Activated CD4-positive, alpha-beta memory T cell treated with anti-CD3 and anti-CD28 coated beads for 36 hours (primary cell): ENCODE results near the gene KY. TPM values are rescaled to one million over a fixed set of nuclear protein-coding genes. Genes with fewer than 3 reads are reported as not detected.

Experiments
- CTCF ChIA-PET: fragments of 350-600 bp; sonication (Branson Sonifier 250); formaldehyde crosslinking; loops from one replicate; lab custom pipeline; 2021; ENCODE audit warnings: antibody characterized with exemption, inconsistent platforms; lab: Charles Lee
- POLR2A ChIA-PET: fragments of 350-600 bp; sonication (Branson Sonifier 250); formaldehyde crosslinking; loops from one replicate; lab custom pipeline; 2021; ENCODE audit warnings: antibody characterized with exemption; lab: Charles Lee
- DNase-seq: peaks from one replicate; pipeline ENCODE4 v3.0.0-alpha.2; 2020
- H3K27ac Mint-ChIP-seq: one replicate; pipeline ENCODE4 v1.8.0; 2021; ENCODE audit warnings: mixed read lengths
- H3K27me3 Mint-ChIP-seq: one replicate; pipeline ENCODE4 v1.8.0; 2021; ENCODE audit warnings: mixed read lengths
- H3K36me3 Mint-ChIP-seq: one replicate; pipeline ENCODE4 v1.8.0; 2021; ENCODE audit warnings: mixed read lengths
- H3K4me1 Mint-ChIP-seq: one replicate; pipeline ENCODE4 v1.8.0; 2021; ENCODE audit warnings: low read depth, mixed read lengths
- H3K4me3 Mint-ChIP-seq: one replicate; pipeline ENCODE4 v1.8.0; 2021; ENCODE audit warnings: mild to moderate bottlenecking, mixed read lengths
- H3K9me3 Mint-ChIP-seq: one replicate; pipeline ENCODE4 v1.8.0; 2021; ENCODE audit warnings: mixed read lengths
- intact Hi-C: fragments of 100-400 bp; cut with micrococcal nuclease; formaldehyde crosslinking; loops from one replicate; pipeline ENCODE4 v1.15.1; 2023
- total RNA-seq, 2 experiments: library from RNA; stranded (reverse); gene quantifications; one replicate each; pipeline ENCODE4 v1.2.3, GENCODE V29; 2021

KY gene
- total RNA-seq, 2 experiments from 2014 or later = not detected

- no peaks in the 10 kb centered on the region for H3K4me1 Mint-ChIP-seq
- no peaks in the 10 kb centered on the region for H3K9me3 Mint-ChIP-seq
- H3K4me3 Mint-ChIP-seq = no peak overlapping the region
- ChIA-PET CTCF (no interaction called here), POLR2A (no interaction called here)
- no peak overlapping the region for H3K27ac Mint-ChIP-seq
- DNase-seq = no peak
- H3K36me3 Mint-ChIP-seq = no peaks in the 10 kb centered on the region
- intact Hi-C loops = no loop called here
- peaks cover 2% of the 10 kb centered on the region for H3K27me3 Mint-ChIP-seq
Observed at GRCh38 chr3:134666466-134666865, 15.6 kb upstream of the KY start.

GRCh38 chr3:134666052-134666451 is 15.2 kb upstream of the KY start:
- no peaks in the 10 kb centered on the region for H3K36me3 Mint-ChIP-seq
- no peak overlapping the region for H3K27ac Mint-ChIP-seq
- CTCF ChIA-PET = no interaction called here
- intact Hi-C loops = no loop called here
- no peaks in the 10 kb centered on the region for H3K9me3 Mint-ChIP-seq
- POLR2A ChIA-PET = no interaction called here
- peaks cover 2% of the 10 kb centered on the region for H3K27me3 Mint-ChIP-seq
- DNase-seq = no peak
- no peak overlapping the region for H3K4me3 Mint-ChIP-seq
- H3K4me1 Mint-ChIP-seq = no peaks in the 10 kb centered on the region

GRCh38 chr3:134665243-134665642 is 14.4 kb upstream of the KY start:
- ChIA-PET CTCF (no interaction called here), POLR2A (no interaction called here)
- Mint-ChIP-seq H3K4me1 (no peaks in the 10 kb centered on the region), H3K9me3 (no peaks in the 10 kb centered on the region), H3K36me3 (no peaks in the 10 kb centered on the region), H3K27ac (no peak overlapping the region), H3K27me3 (peaks cover 2% of the 10 kb centered on the region), H3K4me3 (no peak overlapping the region)
- no peak for DNase-seq
- intact Hi-C loops = no loop called here

- intact Hi-C loops = no loop called here
- no peak overlapping the region for H3K4me3 Mint-ChIP-seq
- ChIA-PET CTCF (no interaction called here), POLR2A (no interaction called here)
- H3K27ac Mint-ChIP-seq = no peak overlapping the region
- no peak for DNase-seq
- peaks cover 2% of the 10 kb centered on the region for H3K27me3 Mint-ChIP-seq
- no peaks in the 10 kb centered on the region for H3K4me1 Mint-ChIP-seq
- no peaks in the 10 kb centered on the region for H3K9me3 Mint-ChIP-seq
- no peaks in the 10 kb centered on the region for H3K36me3 Mint-ChIP-seq
Observed at GRCh38 chr3:134663721-134664456, 13.1 kb upstream of the KY start.

- CTCF ChIA-PET = no interaction called here
- Mint-ChIP-seq H3K36me3 (no peaks in the 10 kb centered on the region), H3K4me3 (no peak overlapping the region), H3K9me3 (no peaks in the 10 kb centered on the region), H3K4me1 (no peaks in the 10 kb centered on the region), H3K27ac (no peak overlapping the region), H3K27me3 (peaks cover 2% of the 10 kb centered on the region)
- POLR2A ChIA-PET = no interaction called here
- intact Hi-C loops = no loop called here
- no peak for DNase-seq
Observed at GRCh38 chr3:134660046-134660441, 9.2 kb upstream of the KY start.

- no peak overlapping the region for H3K4me3 Mint-ChIP-seq
- ChIA-PET POLR2A (no interaction called here), CTCF (no interaction called here)
- intact Hi-C loops = no loop called here
- no peaks in the 10 kb centered on the region for H3K4me1 Mint-ChIP-seq
- H3K27me3 Mint-ChIP-seq = peaks cover 2% of the 10 kb centered on the region
- H3K36me3 Mint-ChIP-seq = no peaks in the 10 kb centered on the region
- DNase-seq = no peak
- no peak overlapping the region for H3K27ac Mint-ChIP-seq
- no peaks in the 10 kb centered on the region for H3K9me3 Mint-ChIP-seq
Observed at GRCh38 chr3:134659391-134660045, 8.7 kb upstream of the KY start.

- intact Hi-C loops = no loop called here
- Mint-ChIP-seq H3K27ac (no peak overlapping the region), H3K27me3 (peaks cover 4% of the 10 kb centered on the region), H3K4me1 (no peaks in the 10 kb centered on the region), H3K9me3 (no peaks in the 10 kb centered on the region), H3K36me3 (no peaks in the 10 kb centered on the region), H3K4me3 (no peak overlapping the region)
- ChIA-PET POLR2A (no interaction called here), CTCF (interaction anchor here (1.0 kb wide), 1 partner anchor 59 kb away, joined by 3 read pairs; no protein-coding TSS in a partner anchor)
- no peak for DNase-seq
Observed at GRCh38 chr3:134658555-134658954, 7.7 kb upstream of the KY start.

- CTCF ChIA-PET = no interaction called here
- intact Hi-C loops = no loop called here
- Mint-ChIP-seq H3K4me1 (no peaks in the 10 kb centered on the region), H3K27ac (no peak overlapping the region), H3K9me3 (no peaks in the 10 kb centered on the region), H3K4me3 (no peak overlapping the region), H3K27me3 (peaks cover 5% of the 10 kb centered on the region), H3K36me3 (no peaks in the 10 kb centered on the region)
- POLR2A ChIA-PET = no interaction called here
- no peak for DNase-seq
Observed at GRCh38 chr3:134656211-134656800, 5.5 kb upstream of the KY start.

- Mint-ChIP-seq H3K9me3 (no peaks in the 10 kb centered on the region), H3K27me3 (peaks cover 5% of the 10 kb centered on the region), H3K36me3 (no peaks in the 10 kb centered on the region), H3K27ac (no peak overlapping the region), H3K4me3 (no peak overlapping the region), H3K4me1 (no peaks in the 10 kb centered on the region)
- POLR2A ChIA-PET = no interaction called here
- intact Hi-C loops = no loop called here
- no peak for DNase-seq
- CTCF ChIA-PET = no interaction called here
Observed at GRCh38 chr3:134655706-134656105, 4.9 kb upstream of the KY start.

- Mint-ChIP-seq H3K9me3 (no peaks in the 10 kb centered on the region), H3K4me1 (peaks cover 2% of the 10 kb centered on the region), H3K36me3 (no peaks in the 10 kb centered on the region), H3K27me3 (peaks cover 9% of the 10 kb centered on the region), H3K4me3 (no peak overlapping the region), H3K27ac (no peak overlapping the region)
- ChIA-PET CTCF (no interaction called here), POLR2A (no interaction called here)
- intact Hi-C loops = no loop called here
- no peak for DNase-seq
Observed at GRCh38 chr3:134654031-134654430, 3.2 kb upstream of the KY start.

- POLR2A ChIA-PET = no interaction called here
- peaks cover 2% of the 10 kb centered on the region for H3K4me1 Mint-ChIP-seq
- H3K36me3 Mint-ChIP-seq = no peaks in the 10 kb centered on the region
- DNase-seq = no peak
- CTCF ChIA-PET = no interaction called here
- H3K27ac Mint-ChIP-seq = no peak overlapping the region
- intact Hi-C loops = no loop called here
- H3K4me3 Mint-ChIP-seq = no peak overlapping the region
- no peaks in the 10 kb centered on the region for H3K9me3 Mint-ChIP-seq
- peaks cover 9% of the 10 kb centered on the region for H3K27me3 Mint-ChIP-seq
Observed at GRCh38 chr3:134652886-134653630, 2.2 kb upstream of the KY start.

- CTCF ChIA-PET = no interaction called here
Observed at GRCh38 chr3:134652409-134652831, 1.6 kb upstream of the KY start.

More at GRCh38 chr3:134652409-134652831, 1.6 kb upstream of the KY start:
- Mint-ChIP-seq H3K9me3 (no peaks in the 10 kb centered on the region), H3K27me3 (peaks cover 9% of the 10 kb centered on the region), H3K27ac (no peak overlapping the region), H3K4me3 (no peak overlapping the region), H3K4me1 (peaks cover 2% of the 10 kb centered on the region), H3K36me3 (no peaks in the 10 kb centered on the region)
- POLR2A ChIA-PET = no interaction called here
- no peak for DNase-seq
- intact Hi-C loops = no loop called here
